GM21825 (cell line): ENCODE measurements around the gene MLLT10.
"Not testable (repeated sequence)": the region's sequence is repeated elsewhere in the genome, so short reads cannot be mapped to it uniquely, and the experiment has no call there.

ENCODE experiments used
- ATAC-seq: cut with Tn5 transposase; IDR thresholded peaks from one replicate; pipeline ENCODE4 v1.9.1; 2021; ENCODE audit warnings: mild to moderate bottlenecking, moderate library complexity; ENCODE audit not compliant: unreplicated experiment

Gene MLLT10

GRCh38 chr10:21687266-21688008, 153.4 kb downstream of the MLLT10 start:
- no peak for ATAC-seq

GRCh38 chr10:21688009-21688332, 153.9 kb downstream of the MLLT10 start:
- no peak for ATAC-seq

- ATAC-seq, result no peak
These were observed 154.8 kb downstream of the MLLT10 start for GRCh38 chr10:21688870-21689269.

GRCh38 chr10:21689881-21690280, 155.8 kb downstream of the MLLT10 start:
- ATAC-seq, result peak; percentile 43

GRCh38 chr10:21692916-21693315, 158.9 kb downstream of the MLLT10 start:
- ATAC-seq, result no peak

GRCh38 chr10:21693418-21693817, 159.4 kb downstream of the MLLT10 start:
- no peak for ATAC-seq

- ATAC-seq, result no peak
These were observed 160.6 kb downstream of the MLLT10 start for GRCh38 chr10:21694631-21695030.

GRCh38 chr10:21696302-21696701, 162.3 kb downstream of the MLLT10 start:
- ATAC-seq, result no peak

- ATAC-seq, result no peak
These were observed 165.5 kb downstream of the MLLT10 start for GRCh38 chr10:21699575-21699974.

- no peak for ATAC-seq
These were observed 166.4 kb downstream of the MLLT10 start for GRCh38 chr10:21700474-21700873.

- peak; percentile 67 for ATAC-seq
These were observed 168.6 kb downstream of the MLLT10 start for GRCh38 chr10:21702633-21703111.

GRCh38 chr10:21705142-21705827, 171.3 kb downstream of the MLLT10 start:
- no peak for ATAC-seq

- ATAC-seq, result no peak
These were observed 171.8 kb downstream of the MLLT10 start for GRCh38 chr10:21705828-21706176.

GRCh38 chr10:21707498-21707897, 173.5 kb downstream of the MLLT10 start:
- no peak for ATAC-seq

GRCh38 chr10:21712975-21713374, 178.9 kb downstream of the MLLT10 start:
- no peak for ATAC-seq

- no peak for ATAC-seq
These were observed 181.6 kb downstream of the MLLT10 start for GRCh38 chr10:21715531-21716195.

- ATAC-seq, result not testable (repeated sequence)
These were observed 183.5 kb downstream of the MLLT10 start for GRCh38 chr10:21717437-21718054.

GRCh38 chr10:21719502-21719901, 185.5 kb downstream of the MLLT10 start:
- ATAC-seq, result no peak

- no peak for ATAC-seq
These were observed 186.1 kb downstream of the MLLT10 start for GRCh38 chr10:21720090-21720489.

- no peak for ATAC-seq
These were observed 187.1 kb downstream of the MLLT10 start for GRCh38 chr10:21721000-21721665.

- no peak for ATAC-seq
These were observed 188.2 kb downstream of the MLLT10 start for GRCh38 chr10:21722209-21722608.
